GM21381 (cell line): Measurements from ENCODE around the gene MC2R.

Experiments used
- ATAC-seq: cut with Tn5 transposase; IDR thresholded peaks from one replicate; pipeline ENCODE4 v1.9.1; 2021; ENCODE audit warnings: mild to moderate bottlenecking, moderate library complexity; ENCODE audit not compliant: unreplicated experiment

MC2R gene

DNA sequence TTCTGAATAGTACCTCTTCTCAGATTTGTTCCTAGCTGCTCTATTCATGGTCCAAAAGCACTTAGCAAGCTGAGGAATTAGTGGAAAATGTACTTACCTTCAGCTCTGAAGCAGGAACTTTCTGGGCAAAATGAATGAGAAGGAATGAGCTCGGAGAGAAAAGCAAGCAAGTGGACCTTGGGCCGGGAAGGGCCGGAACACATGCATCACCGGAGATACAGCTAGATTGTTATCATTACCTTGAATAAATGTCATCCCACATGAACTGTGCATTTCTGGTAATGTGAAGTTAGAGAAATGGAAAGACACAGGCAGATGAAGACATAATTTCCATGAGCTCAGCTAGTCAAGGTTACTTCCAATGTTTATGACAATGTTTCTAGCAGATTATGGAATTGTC, at the start of gene MC2R:
MC2R (minus strand) TSS at position 146 of the 400 bp plus-strand sequence. CDS start 30,018 bp downstream, outside the sequence.
- no peak for ATAC-seq

- ATAC-seq: no peak
Measured at GRCh38 chr18:13945811-13946210, 30.5 kb upstream of the MC2R start.

DNA sequence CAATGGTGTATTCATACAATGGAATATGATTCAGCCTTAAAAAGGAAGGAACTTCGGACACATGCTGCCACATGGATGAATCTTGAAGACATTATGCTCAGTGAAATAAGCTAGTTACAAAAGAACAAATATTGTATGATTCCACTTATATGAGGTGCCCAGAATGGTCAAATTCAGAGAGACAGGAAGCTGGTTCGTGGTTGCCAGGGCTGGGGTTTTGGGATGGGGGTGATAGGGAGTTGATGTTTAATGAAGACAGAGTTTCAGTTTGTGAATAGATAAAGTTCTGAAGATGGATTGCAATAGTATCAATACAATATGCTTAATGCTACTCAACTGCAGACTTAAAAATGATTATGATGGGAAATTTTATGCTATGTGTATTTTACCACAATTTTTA, 28.0 kb upstream of the MC2R start:
- ATAC-seq: no peak

- no peak for ATAC-seq
Measured at GRCh38 chr18:13940326-13940725, 25.0 kb upstream of the MC2R start.

GRCh38 chr18:13934676-13935075, 19.3 kb upstream of the MC2R start:
- no peak for ATAC-seq

- ATAC-seq: no peak
Measured at GRCh38 chr18:13934058-13934457, 18.7 kb upstream of the MC2R start.

- ATAC-seq: no peak
Measured at GRCh38 chr18:13932285-13933025, 17.1 kb upstream of the MC2R start.

- ATAC-seq: no peak
Measured at GRCh38 chr18:13930964-13931363, 15.6 kb upstream of the MC2R start.

DNA sequence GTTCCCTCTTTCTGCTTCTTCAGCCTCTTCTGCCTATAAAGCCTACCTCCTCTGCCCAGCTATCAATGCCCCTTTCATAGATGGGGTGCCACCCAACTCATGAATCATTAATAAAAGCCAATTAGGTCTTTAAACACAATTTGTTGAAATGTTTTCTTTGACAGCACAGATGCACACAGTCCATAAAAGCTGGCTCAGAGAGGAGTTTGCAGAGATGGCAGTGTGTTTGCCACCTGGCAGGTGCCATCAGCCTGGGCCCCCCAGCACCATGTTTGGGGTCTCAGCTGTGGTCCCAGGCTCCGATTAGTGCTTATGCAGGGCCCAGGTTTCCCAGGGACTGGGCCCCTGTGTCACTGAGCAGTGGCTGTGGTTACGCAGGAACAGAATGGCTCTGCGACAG, 7.9 kb upstream of the MC2R start:
- no peak for ATAC-seq

DNA sequence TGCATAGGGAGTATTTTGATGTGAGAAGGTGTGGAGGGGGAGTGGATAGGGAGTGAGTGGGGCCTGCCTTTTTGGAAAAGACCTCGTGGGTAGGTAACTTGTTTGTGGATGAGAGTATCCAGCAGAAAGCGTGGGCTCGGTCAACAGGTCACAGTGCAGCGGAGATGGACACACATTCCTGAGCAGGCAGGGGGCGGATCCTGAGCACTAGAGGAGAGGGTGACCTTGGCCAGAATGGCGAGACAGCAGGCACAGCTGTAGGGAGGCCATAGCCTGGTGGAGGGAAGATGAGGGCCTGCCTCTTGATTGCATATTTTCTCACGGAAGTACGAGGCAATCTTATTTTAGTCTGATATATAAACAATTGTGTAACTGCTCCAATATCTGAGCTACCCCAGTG, 3.6 kb upstream of the MC2R start:
- ATAC-seq: no peak

- no peak for ATAC-seq
Measured at GRCh38 chr18:13917401-13917800, 2.1 kb upstream of the MC2R start.

DNA sequence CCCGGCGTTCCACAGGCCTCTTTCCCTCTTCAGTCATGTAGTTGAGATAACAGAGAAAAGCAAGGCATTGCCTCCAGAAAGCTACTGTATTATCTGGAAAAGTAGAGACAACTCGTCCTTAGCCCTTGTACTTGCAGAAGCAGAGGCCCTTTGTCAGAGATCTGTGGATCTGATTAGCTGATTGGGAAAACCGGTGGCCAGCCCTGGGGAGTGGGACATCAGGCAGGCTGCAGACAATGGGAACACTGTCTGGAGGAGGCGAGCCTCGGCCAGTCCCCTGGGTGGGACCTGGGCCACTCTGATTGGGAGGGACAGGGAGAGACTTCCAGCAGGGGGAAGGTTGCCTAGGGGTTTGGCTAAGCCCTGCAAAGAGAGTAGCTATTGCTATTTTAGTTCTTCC, 1.2 kb upstream of the MC2R start:
- ATAC-seq: no peak

GRCh38 chr18:13915995-13916431, 677 bp upstream of the MC2R start:
- ATAC-seq: no peak

- no peak for ATAC-seq
Measured at GRCh38 chr18:13914756-13915155, 580 bp downstream of the MC2R start.

DNA sequence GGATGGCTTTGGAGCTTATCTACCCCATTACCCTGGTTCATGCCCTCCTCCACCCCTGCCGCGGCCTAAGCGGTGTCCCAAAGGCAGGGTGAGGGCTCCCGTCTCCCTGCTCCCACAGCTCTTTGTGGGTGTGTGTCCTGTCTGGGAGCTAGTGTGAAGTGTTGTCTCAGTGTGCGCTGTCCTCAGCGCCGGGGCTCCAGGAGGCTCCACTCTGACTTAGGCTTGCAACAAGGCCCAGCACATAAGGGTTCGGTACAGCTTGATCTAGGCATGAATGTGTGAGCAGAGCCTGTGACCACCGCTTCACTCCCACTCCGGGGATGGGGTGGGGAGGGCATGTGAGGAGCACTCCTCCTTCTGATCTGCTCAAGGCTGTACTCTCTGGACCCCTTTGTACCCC, 1.2 kb downstream of the MC2R start:
- no peak for ATAC-seq

GRCh38 chr18:13913205-13913604, 2.1 kb downstream of the MC2R start:
- no peak for ATAC-seq

DNA sequence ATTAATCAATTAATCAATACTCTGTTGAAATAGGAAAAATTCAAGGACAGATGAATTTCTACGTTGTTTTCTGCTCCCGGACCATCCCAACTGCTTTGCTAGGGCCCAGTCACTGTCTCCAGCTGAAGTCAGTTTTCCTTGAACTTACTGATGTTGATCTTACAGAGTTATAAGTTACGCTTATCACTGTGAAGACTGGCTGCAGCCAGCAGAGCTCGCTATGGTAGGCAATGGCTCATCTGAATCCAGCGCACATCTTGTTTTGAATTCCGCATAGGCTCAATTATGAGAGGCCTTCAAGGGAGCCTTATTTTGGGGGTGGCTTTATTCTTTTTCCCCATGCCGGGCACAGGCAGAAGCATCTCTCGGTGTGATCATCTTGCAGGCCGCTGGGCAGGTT, 2.7 kb downstream of the MC2R start:
- ATAC-seq: no peak

- ATAC-seq: no peak
Measured at GRCh38 chr18:13910986-13911385, 4.3 kb downstream of the MC2R start.

DNA sequence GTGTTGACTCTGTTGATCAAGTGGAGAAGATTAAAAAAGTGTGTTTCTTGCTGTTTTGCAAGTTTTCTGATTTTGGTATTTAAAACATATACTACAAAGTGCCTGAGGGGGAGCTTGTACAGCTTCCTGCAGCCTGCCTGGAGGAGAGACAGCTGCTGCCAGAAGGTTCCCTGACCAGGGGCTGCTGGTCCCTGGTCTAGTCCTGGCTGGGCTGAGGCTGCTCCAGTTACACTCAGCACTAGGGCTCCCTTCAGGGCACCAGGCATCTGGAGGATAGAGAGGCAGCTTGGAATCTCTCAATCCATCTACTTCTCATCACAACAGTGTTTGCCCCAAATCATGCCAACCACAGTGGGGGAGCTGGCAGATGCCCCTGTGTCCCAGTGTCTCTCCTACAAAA, 4.8 kb downstream of the MC2R start:
- no peak for ATAC-seq

GRCh38 chr18:13909141-13909940, 6.0 kb downstream of the MC2R start:
- no peak for ATAC-seq

- ATAC-seq: no peak
Measured at GRCh38 chr18:13900633-13901032, 14.7 kb downstream of the MC2R start.

- no peak for ATAC-seq
Measured at GRCh38 chr18:13895505-13896033, 19.8 kb downstream of the MC2R start.
